CD14-positive monocyte (primary cell): ENCODE measurements around the gene SLIT2. TPM values are rescaled to one million over a fixed set of nuclear protein-coding genes. Genes with fewer than 3 reads are reported as not detected.

Source experiments
- DNase-seq, 3 donors: peaks; one replicate each; pipeline ENCODE4 v3.0.0-alpha.2; 2011 to 2022
- H2AFZ ChIP-seq: 2 replicates; pipeline ENCODE4 v1.6.0; 2012; ENCODE audit warnings: mild to moderate bottlenecking, low read depth, low read length, inconsistent platforms; ENCODE audit not compliant: insufficient read depth, poor library complexity, severe bottlenecking
- H3K27ac ChIP-seq, 2 donors: 1 replicate in 1 of 2; 2 replicates in 1 of 2; pipeline ENCODE4 v1.5.1; 2012 to 2013; ENCODE audit warnings: low read length in 2 of 2, control low read depth in 1 of 2, inconsistent platforms in 1 of 2, low read depth in 1 of 2, mild to moderate bottlenecking in 1 of 2
- H3K27me3 ChIP-seq, 2 donors: one replicate each; pipeline versions ENCODE4 v1.6.0 to v1.6.1; 2011 to 2013; ENCODE audit warnings: low read length in 2 of 2; ENCODE audit not compliant: control insufficient read depth in 2 of 2, insufficient read depth in 2 of 2
- H3K36me3 ChIP-seq, 2 donors: replicated peaks in 1 of 2; 1 replicate in 1 of 2; 2 replicates in 1 of 2; pipeline versions ENCODE4 v1.5.1 to v1.6.1; 2012 to 2013; ENCODE audit warnings: low read length in 2 of 2, control low read depth in 1 of 2, inconsistent platforms in 1 of 2, mild to moderate bottlenecking in 1 of 2; ENCODE audit not compliant: insufficient read depth in 2 of 2, control insufficient read depth in 1 of 2
- H3K4me1 ChIP-seq, 2 donors: 1 replicate in 1 of 2; 2 replicates in 1 of 2; pipeline versions ENCODE4 v1.5.1 to v1.6.1; 2012 to 2013; ENCODE audit warnings: low read length in 2 of 2, control low read depth in 1 of 2, inconsistent platforms in 1 of 2, mild to moderate bottlenecking in 1 of 2, moderate library complexity in 1 of 2; ENCODE audit not compliant: insufficient read depth in 2 of 2, control insufficient read depth in 1 of 2
- H3K4me2 ChIP-seq: replicated peaks from 2 replicates; pipeline ENCODE3; 2012; ENCODE audit warnings: low read length, moderate library complexity, mild to moderate bottlenecking; ENCODE audit not compliant: poor library complexity, severe bottlenecking; ENCODE audit errors: extremely low read depth
- H3K4me3 ChIP-seq, 3 experiments: fragments of 200-600 bp in 1 of 3; sonication (generic) in 1 of 3; replicated peaks in 1 of 3; 1 replicate in 2 of 3; 2 replicates in 1 of 3; pipeline ENCODE4 v1.5.1; 2011 to 2013; ENCODE audit warnings: low read length in 3 of 3, mild to moderate bottlenecking in 3 of 3, control low read depth in 2 of 3, low read depth in 2 of 3, inconsistent platforms in 1 of 3, moderate library complexity in 1 of 3
- H3K79me2 ChIP-seq: 2 replicates; pipeline ENCODE4 v1.6.0; 2012; ENCODE audit warnings: mild to moderate bottlenecking, control low read depth, inconsistent platforms, low read length, moderate library complexity; ENCODE audit not compliant: insufficient read depth
- H3K9ac ChIP-seq: 2 replicates; pipeline ENCODE4 v1.6.0; 2017; ENCODE audit warnings: low read length, mild to moderate bottlenecking; ENCODE audit not compliant: insufficient read depth, poor library complexity, severe bottlenecking
- H3K9me3 ChIP-seq, 2 donors: replicated peaks in 1 of 2; 1 replicate in 1 of 2; 2 replicates in 1 of 2; pipeline versions ENCODE4 v1.5.1 to v1.6.1; 2012 to 2013; ENCODE audit warnings: low read length in 2 of 2, control low read depth in 1 of 2; ENCODE audit not compliant: control insufficient read depth in 1 of 2, insufficient read depth in 1 of 2
- H4K20me1 ChIP-seq: 2 replicates; pipeline ENCODE4 v1.6.0; 2012; ENCODE audit warnings: mild to moderate bottlenecking, low read length, control low read depth, moderate library complexity; ENCODE audit not compliant: insufficient read depth
- H3K27ac Mint-ChIP-seq, 7 donors: one replicate each; pipeline ENCODE4 v1.8.0; 2020; ENCODE audit warnings: mild to moderate bottlenecking in 7 of 7, mixed read lengths in 7 of 7, moderate library complexity in 6 of 7, inconsistent platforms in 2 of 7
- H3K27me3 Mint-ChIP-seq, 3 donors: one replicate each; pipeline ENCODE4 v1.8.0; 2021 to 2022; ENCODE audit warnings: low read depth in 3 of 3, mild to moderate bottlenecking in 3 of 3, mixed read lengths in 3 of 3, moderate library complexity in 3 of 3, inconsistent platforms in 1 of 3
- H3K36me3 Mint-ChIP-seq, 2 donors: one replicate each; pipeline ENCODE4 v1.8.0; 2020; ENCODE audit warnings: mixed read lengths in 2 of 2, inconsistent platforms in 1 of 2, mild to moderate bottlenecking in 1 of 2
- H3K4me1 Mint-ChIP-seq: one replicate; pipeline ENCODE4 v1.8.0; 2020; ENCODE audit warnings: mild to moderate bottlenecking, mixed read lengths
- H3K4me3 Mint-ChIP-seq, 2 donors: one replicate each; pipeline ENCODE4 v1.8.0; 2020; ENCODE audit warnings: mild to moderate bottlenecking in 2 of 2, mixed read lengths in 2 of 2, moderate library complexity in 1 of 2
- H3K9me3 Mint-ChIP-seq, 7 donors: one replicate each; pipeline ENCODE4 v1.8.0; 2020 to 2022; ENCODE audit warnings: mixed read lengths in 7 of 7, mild to moderate bottlenecking in 6 of 7, moderate library complexity in 6 of 7, inconsistent platforms in 2 of 7
- WGBS: methylation state at CpG from one replicate; pipeline ENCODE4 v1.1.5; 2013; ENCODE audit warnings: missing lambda C conversion rate; ENCODE audit not compliant: insufficient coverage; 5-methylcytosine and 5-hydroxymethylcytosine counted together
- intact Hi-C, 2 donors: fragments of 100-400 bp; cut with micrococcal nuclease; formaldehyde crosslinking; loops; one replicate each; pipeline versions ENCODE4 v1.15.0 to v1.15.1; 2023
- polyA plus RNA-seq, 3 donors: library from polyadenylated mRNA; depleted of rRNA in 1 of 3; unstranded in 2 of 3; stranded (reverse) in 1 of 3; fragments of 300-500 nt in 2 of 3; fragments of >200 nt in 1 of 3; fragmentation: Illumina TruSeq in 2 of 3; gene quantifications; 1 replicate in 2 of 3; 2 replicates in 1 of 3; pipeline ENCODE4 v1.2.3, GENCODE V29; 2012 to 2021
- TF ChIP-seq, protein P1 (sequence below): fragments of 200-600 bp; IDR thresholded peaks from one replicate; pipeline ENCODE4 v1.8.0; 2022; ENCODE audit warnings: antibody characterized with exemption, mild to moderate bottlenecking

Gene SLIT2
- polyA plus RNA-seq, 3 donors = 0.08 TPM; not detected in 2

GRCh38 chr4:20259707-20260106 is 8.0 kb downstream of the SLIT2 start:
- DNase-seq = no peak
- H3K27ac Mint-ChIP-seq = no peak overlapping the region
- H3K4me1 Mint-ChIP-seq = no peaks in the 10 kb centered on the region
- no peak overlapping the region for H3K4me2 ChIP-seq
- peaks cover 14 to 25% (median 18%) of the 10 kb centered on the region in 3 donors for H3K27me3 Mint-ChIP-seq
- H3K36me3 Mint-ChIP-seq = no peaks in the 10 kb centered on the region
- no peak overlapping the region for H3K27ac ChIP-seq
- no peak overlapping the region for H2AFZ ChIP-seq
- H3K36me3 ChIP-seq = no peaks in the 10 kb centered on the region
- intact Hi-C loops = no loop called here
- no peak overlapping the region for H3K9ac ChIP-seq
- no peaks in the 10 kb centered on the region for H3K79me2 ChIP-seq
- TF ChIP-seq, protein P1, sequence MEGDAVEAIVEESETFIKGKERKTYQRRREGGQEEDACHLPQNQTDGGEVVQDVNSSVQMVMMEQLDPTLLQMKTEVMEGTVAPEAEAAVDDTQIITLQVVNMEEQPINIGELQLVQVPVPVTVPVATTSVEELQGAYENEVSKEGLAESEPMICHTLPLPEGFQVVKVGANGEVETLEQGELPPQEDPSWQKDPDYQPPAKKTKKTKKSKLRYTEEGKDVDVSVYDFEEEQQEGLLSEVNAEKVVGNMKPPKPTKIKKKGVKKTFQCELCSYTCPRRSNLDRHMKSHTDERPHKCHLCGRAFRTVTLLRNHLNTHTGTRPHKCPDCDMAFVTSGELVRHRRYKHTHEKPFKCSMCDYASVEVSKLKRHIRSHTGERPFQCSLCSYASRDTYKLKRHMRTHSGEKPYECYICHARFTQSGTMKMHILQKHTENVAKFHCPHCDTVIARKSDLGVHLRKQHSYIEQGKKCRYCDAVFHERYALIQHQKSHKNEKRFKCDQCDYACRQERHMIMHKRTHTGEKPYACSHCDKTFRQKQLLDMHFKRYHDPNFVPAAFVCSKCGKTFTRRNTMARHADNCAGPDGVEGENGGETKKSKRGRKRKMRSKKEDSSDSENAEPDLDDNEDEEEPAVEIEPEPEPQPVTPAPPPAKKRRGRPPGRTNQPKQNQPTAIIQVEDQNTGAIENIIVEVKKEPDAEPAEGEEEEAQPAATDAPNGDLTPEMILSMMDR = no peak
- peaks cover 20 to 36% of the 10 kb centered on the region in 2 donors for H3K27me3 ChIP-seq
- no peaks in the 10 kb centered on the region for H3K4me1 ChIP-seq
- H3K9me3 ChIP-seq = peaks cover 0 to 5% of the 10 kb centered on the region in 2 donors
- H3K4me3 ChIP-seq = no peak overlapping the region
- H3K4me3 Mint-ChIP-seq = no peak overlapping the region
- no peaks in the 10 kb centered on the region for H4K20me1 ChIP-seq
- H3K9me3 Mint-ChIP-seq = peaks cover 0 to 6% (median 3%) of the 10 kb centered on the region in 7 donors

- H3K27me3 Mint-ChIP-seq = peaks cover 3 to 14% (median 7%) of the 10 kb centered on the region in 3 donors
- H3K4me1 Mint-ChIP-seq = no peaks in the 10 kb centered on the region
- intact Hi-C loops = no loop called here
- no CpG with 5 or more reads among the region's 2 CpGs for WGBS
- H3K4me1 ChIP-seq = no peaks in the 10 kb centered on the region
- H3K27me3 ChIP-seq = peaks cover 12 to 25% of the 10 kb centered on the region in 2 donors
- H3K79me2 ChIP-seq = no peaks in the 10 kb centered on the region
- H3K4me3 Mint-ChIP-seq = no peak overlapping the region
- no peaks in the 10 kb centered on the region for H3K9me3 Mint-ChIP-seq
- no peaks in the 10 kb centered on the region for H4K20me1 ChIP-seq
- no peak overlapping the region for H3K9ac ChIP-seq
- no peaks in the 10 kb centered on the region for H3K36me3 Mint-ChIP-seq
- H3K27ac Mint-ChIP-seq = no peak overlapping the region
- H2AFZ ChIP-seq = no peak overlapping the region
- no peak for DNase-seq
- no peaks in the 10 kb centered on the region for H3K36me3 ChIP-seq
- no peak overlapping the region for H3K4me3 ChIP-seq
- TF ChIP-seq, protein P1 = no peak
- no peak overlapping the region for H3K27ac ChIP-seq
- no peak overlapping the region for H3K4me2 ChIP-seq
- H3K9me3 ChIP-seq = no peaks in the 10 kb centered on the region
These were observed 9.1 kb downstream of the SLIT2 start for GRCh38 chr4:20260821-20261220.
